DND-41 (cell line): ENCODE data around the gene FNDC8.
"Not testable (repeated sequence)": the region's sequence is repeated elsewhere in the genome, so short reads cannot be mapped to it uniquely, and the experiment has no call there.

Source experiments
- ATAC-seq: fragments of 200-7000 bp; cut with Tn5 transposase; 3 replicates; pipeline ENCODE4 v1.9.1; 2021; ENCODE audit warnings: low read depth; ENCODE audit not compliant: insufficient read depth
- DNase-seq: peaks from one replicate; pipeline ENCODE4 v3.0.0-alpha.2; 2020
- H2AFZ ChIP-seq: 2 replicates; pipeline ENCODE4 v1.6.0; 2012; ENCODE audit warnings: low read depth, low read length
- H3K27ac ChIP-seq: 2 replicates; pipeline ENCODE4 v1.5.1; 2012; ENCODE audit warnings: low read length, inconsistent platforms
- H3K27me3 ChIP-seq: fragments of 200-600 bp; sonication (generic); 2 replicates; pipeline ENCODE4 v1.6.0; 2012; ENCODE audit warnings: low read length, mild to moderate bottlenecking, inconsistent platforms; ENCODE audit not compliant: insufficient read depth, poor library complexity
- H3K36me3 ChIP-seq: 2 replicates; pipeline ENCODE4 v1.5.1; 2012; ENCODE audit warnings: low read length, inconsistent platforms; ENCODE audit not compliant: insufficient read depth
- H3K4me1 ChIP-seq: 2 replicates; pipeline ENCODE4 v1.5.1; 2012; ENCODE audit warnings: mild to moderate bottlenecking, low read length; ENCODE audit not compliant: insufficient read depth
- H3K4me2 ChIP-seq: 2 replicates; pipeline ENCODE4 v1.6.0; 2012; ENCODE audit warnings: mild to moderate bottlenecking, moderate library complexity, low read length, inconsistent platforms; ENCODE audit not compliant: insufficient read depth
- H3K4me3 ChIP-seq, 2 experiments: fragments of 200-600 bp in 1 of 2; shearing (Covaris generic) in 1 of 2; 2 replicates each; pipeline ENCODE4 v1.5.1; 2012 to 2016; ENCODE audit warnings: inconsistent platforms in 2 of 2, low read length in 2 of 2, mild to moderate bottlenecking in 2 of 2, low read depth in 1 of 2, moderate library complexity in 1 of 2
- H3K79me2 ChIP-seq: 2 replicates; pipeline ENCODE4 v1.6.0; 2012; ENCODE audit warnings: low read length, inconsistent platforms; ENCODE audit not compliant: insufficient read depth
- H3K9ac ChIP-seq: 2 replicates; pipeline ENCODE4 v1.6.0; 2012; ENCODE audit warnings: low read depth, mild to moderate bottlenecking, inconsistent platforms, low read length, moderate library complexity
- H3K9me3 ChIP-seq: 2 replicates; pipeline ENCODE4 v1.5.1; 2012; ENCODE audit warnings: low read length, moderate library complexity, mild to moderate bottlenecking, inconsistent platforms; ENCODE audit not compliant: insufficient read depth, severe bottlenecking
- H4K20me1 ChIP-seq: 2 replicates; pipeline ENCODE4 v1.6.0; 2012; ENCODE audit warnings: low read length; ENCODE audit not compliant: insufficient read depth
- CTCF ChIP-seq: IDR thresholded peaks from 2 replicates; pipeline ENCODE4 v1.5.1; 2012; ENCODE audit warnings: borderline replicate concordance, low read length, moderate library complexity, mild to moderate bottlenecking; ENCODE audit not compliant: poor library complexity, severe bottlenecking; ENCODE audit errors: extremely low read depth
- EZH2 ChIP-seq: IDR thresholded peaks from 3 replicates; pipeline ENCODE4 v1.6.1; 2012; ENCODE audit warnings: borderline replicate concordance, low read depth, mild to moderate bottlenecking, moderate library complexity, low read length, inconsistent platforms; ENCODE audit not compliant: severe bottlenecking

Gene FNDC8

GRCh38 chr17:35175638-35176415, 54.4 kb downstream of the FNDC8 start:
- Histone ChIP-seq H3K36me3 (no peaks in the 10 kb centered on the region), H3K27me3 (no peaks in the 10 kb centered on the region), H3K9ac (no peak overlapping the region), H3K4me1 (peaks cover 5% of the 10 kb centered on the region; the same call in 1 of the 2 replicates), H3K27ac (no peak overlapping the region), H4K20me1 (no peaks in the 10 kb centered on the region), H3K4me3 (no peak overlapping the region), H2AFZ (no peak overlapping the region), H3K9me3 (no peaks in the 10 kb centered on the region), H3K4me2 (no peak overlapping the region), H3K79me2 (no peaks in the 10 kb centered on the region)
- TF ChIP-seq EZH2 = no peak
- DNase-seq (no peak), ATAC-seq (no peak)

- Histone ChIP-seq H3K27ac (no peak overlapping the region), H4K20me1 (no peaks in the 10 kb centered on the region)
- DNase-seq = no peak
Observed at GRCh38 chr17:35176897-35177296, 55.5 kb downstream of the FNDC8 start.

GRCh38 chr17:35179379-35179778, 58.0 kb downstream of the FNDC8 start:
- not testable (repeated sequence) for ATAC-seq, H3K9me3 ChIP-seq, H3K4me3 ChIP-seq, H3K36me3 ChIP-seq, H3K4me1 ChIP-seq, H3K79me2 ChIP-seq, DNase-seq, H3K4me2 ChIP-seq, H2AFZ ChIP-seq, H3K27me3 ChIP-seq, H3K27ac ChIP-seq, H4K20me1 ChIP-seq, H3K9ac ChIP-seq

More at GRCh38 chr17:35176897-35177296, 55.5 kb downstream of the FNDC8 start:
- Histone ChIP-seq H3K79me2 (no peaks in the 10 kb centered on the region), H2AFZ (no peak overlapping the region), H3K9me3 (no peaks in the 10 kb centered on the region), H3K27me3 (no peaks in the 10 kb centered on the region), H3K4me1 (peaks cover under 1% of the 10 kb centered on the region; the same call in 1 of the 2 replicates), H3K4me2 (no peak overlapping the region), H3K4me3 (no peak overlapping the region), H3K36me3 (no peaks in the 10 kb centered on the region), H3K9ac (no peak overlapping the region)
- no peak for TF ChIP-seq EZH2
- TF ChIP-seq CTCF = no peak
- ATAC-seq = no peak
